HFF-Myc (cell line): Measurements from ENCODE around the gene ITIH5.

ENCODE experiments used
- DNase-seq: peaks from one replicate; pipeline ENCODE4 v3.0.0-alpha.2; 2011; ENCODE audit warnings: low read depth; ENCODE audit errors: extremely low read depth
- H3K4me3 ChIP-seq: replicated peaks from 2 replicates; pipeline ENCODE4 v1.5.1; 2011; ENCODE audit warnings: low read depth, mild to moderate bottlenecking, control low read depth, low read length
- CTCF ChIP-seq: IDR thresholded peaks from 2 replicates; pipeline ENCODE4 v1.5.1; 2012; ENCODE audit warnings: mild to moderate bottlenecking, low read depth, low read length, control low read depth; ENCODE audit errors: missing control alignments

ITIH5 gene

GRCh38 chr10:7551950-7552716, 114.6 kb downstream of the ITIH5 start:
- no peak for DNase-seq
- TF ChIP-seq CTCF: no peak
- H3K4me3 ChIP-seq: no peak overlapping the region

DNA sequence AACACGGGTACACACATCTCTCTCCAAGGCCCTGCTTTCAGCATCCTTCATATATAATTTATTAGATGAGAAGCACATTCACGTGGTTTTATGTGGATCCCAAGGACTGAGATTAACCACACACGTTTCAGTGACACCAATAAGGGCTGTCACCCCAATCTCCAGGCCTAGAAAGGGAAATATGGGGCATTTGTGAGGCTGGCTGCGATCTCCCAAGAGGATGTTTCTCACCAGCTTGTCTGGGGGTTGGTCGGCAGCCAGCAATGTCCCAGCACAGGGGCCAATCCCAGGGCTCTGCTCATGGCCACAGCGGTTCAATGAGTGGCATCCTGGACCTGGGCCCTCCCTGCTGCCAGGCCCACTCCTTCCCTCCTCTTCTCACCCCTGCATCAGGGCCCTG, 115.5 kb downstream of the ITIH5 start:
- DNase-seq: no peak
- no peak overlapping the region for H3K4me3 ChIP-seq
- no peak for TF ChIP-seq CTCF

GRCh38 chr10:7550013-7550412, 116.8 kb downstream of the ITIH5 start:
- no peak for DNase-seq
- H3K4me3 ChIP-seq: no peak overlapping the region
- TF ChIP-seq CTCF: no peak

- no peak overlapping the region for H3K4me3 ChIP-seq
- no peak for TF ChIP-seq CTCF
- no peak for DNase-seq
These were observed 118.9 kb downstream of the ITIH5 start for GRCh38 chr10:7547829-7548228.

- no peak for TF ChIP-seq CTCF
- DNase-seq: no peak
- H3K4me3 ChIP-seq: no peak overlapping the region
These were observed 119.6 kb downstream of the ITIH5 start for GRCh38 chr10:7547206-7547605.

DNA sequence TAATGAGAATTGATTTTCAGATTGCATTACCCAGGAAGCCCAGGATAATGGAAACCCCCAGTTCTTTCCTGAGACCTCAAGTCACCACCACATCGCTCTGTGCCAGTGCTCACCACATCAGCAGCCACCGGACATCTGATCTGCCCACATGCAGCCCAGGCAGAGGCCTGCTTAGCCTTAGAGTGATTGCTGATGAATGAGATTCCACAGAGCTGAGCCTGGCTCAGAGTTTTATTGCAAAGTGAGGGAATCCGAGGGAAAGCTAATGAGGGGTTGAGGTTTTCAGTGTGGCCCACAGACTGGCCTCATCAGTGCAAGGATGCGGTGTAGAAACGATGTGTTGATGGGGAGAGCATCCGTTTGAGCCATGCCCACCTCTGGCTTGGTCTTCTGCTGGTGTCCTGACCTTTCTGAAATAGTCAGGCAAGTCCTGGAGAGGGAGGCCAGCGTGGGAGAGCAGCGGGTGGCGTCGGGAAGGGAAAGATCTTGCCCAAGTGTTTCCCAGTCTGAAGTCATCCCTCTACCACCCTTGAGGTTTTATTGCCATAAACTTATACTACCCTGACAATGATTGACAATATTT, 120.3 kb downstream of the ITIH5 start:
- no peak overlapping the region for H3K4me3 ChIP-seq
- no peak for DNase-seq
- no peak for TF ChIP-seq CTCF
